ENCODE data around the gene TPTE.
"Not testable (repeated sequence)": the region's sequence is repeated elsewhere in the genome, so short reads cannot be mapped to it uniquely, and the experiment has no call there.

Gene TPTE

DNA sequence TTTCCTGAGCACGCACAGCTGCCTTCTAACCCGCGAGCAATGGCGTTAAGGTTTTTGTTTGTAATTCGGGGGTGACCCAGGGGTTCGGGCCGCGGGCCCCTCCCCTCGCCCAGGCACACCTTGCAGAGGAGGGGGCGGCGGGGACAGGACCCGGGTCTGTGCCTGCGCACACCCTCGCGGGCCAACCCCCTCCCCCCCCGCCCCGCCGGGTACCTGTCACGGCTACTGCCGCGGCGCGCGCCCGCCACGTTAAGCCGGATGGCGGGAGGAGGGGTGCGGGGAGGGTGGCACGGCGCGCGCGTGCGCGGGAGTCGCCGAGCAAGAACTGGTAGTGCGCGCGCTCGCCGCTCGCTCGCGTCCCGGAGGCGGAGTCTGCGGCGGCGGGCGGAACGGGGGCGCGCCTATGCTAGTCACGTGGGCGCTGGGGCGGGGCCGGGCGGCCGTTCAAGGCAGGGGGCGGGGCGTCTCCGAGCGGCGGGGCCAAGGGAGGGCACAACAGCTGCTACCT is at the start of gene TPTE:
Gene TPTE (plus strand): TSS at position 493 of the 508 bp plus-strand sequence. CDS start 17,141 bp downstream, outside the sequence.
- DNase-seq, result no peak

- not testable (repeated sequence) for DNase-seq
These were observed 49.4 kb upstream of the TPTE start for GRCh38 chr21:10471999-10472398.

GRCh38 chr21:10477794-10478193 is 43.6 kb upstream of the TPTE start:
- DNase-seq, result not testable (repeated sequence)

DNA sequence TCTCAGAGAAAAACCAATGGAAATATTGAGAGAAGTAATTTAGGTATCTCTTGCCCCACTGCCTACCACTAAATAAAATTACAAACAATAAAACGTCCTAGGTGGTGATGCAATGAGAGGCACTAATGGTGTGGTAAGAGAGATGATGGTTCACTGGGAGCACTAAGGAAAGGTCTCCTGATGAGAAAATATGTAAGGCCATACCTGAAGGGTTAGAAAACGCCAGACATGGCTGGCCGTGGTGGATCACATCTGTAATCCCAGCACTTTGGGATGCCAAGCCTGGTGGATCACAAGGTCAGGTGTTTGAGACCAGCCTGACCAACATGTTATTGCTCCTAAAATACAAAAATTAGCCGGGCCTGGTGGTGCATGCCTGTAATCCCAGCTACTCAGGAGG is 41.5 kb upstream of the TPTE start:
- not testable (repeated sequence) for DNase-seq

DNA sequence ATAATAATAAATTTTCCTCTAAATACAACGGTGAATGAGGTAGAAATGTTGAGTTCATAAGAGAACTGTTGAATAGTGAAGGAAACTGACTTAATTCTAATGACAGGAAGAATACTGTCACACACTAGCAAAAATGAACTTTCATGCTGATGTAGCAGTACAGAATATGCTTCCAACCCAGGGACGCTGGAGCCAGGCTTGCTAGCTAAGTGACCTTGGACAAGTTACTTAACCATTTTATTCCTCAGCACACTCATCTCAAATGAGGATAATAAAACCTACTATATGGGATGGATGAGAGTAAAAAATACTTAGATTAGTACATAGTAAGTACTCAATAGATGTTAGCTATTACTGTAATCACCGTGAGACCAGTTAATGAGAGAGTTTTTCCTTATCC is 36.5 kb upstream of the TPTE start:
- not testable (repeated sequence) for DNase-seq

DNA sequence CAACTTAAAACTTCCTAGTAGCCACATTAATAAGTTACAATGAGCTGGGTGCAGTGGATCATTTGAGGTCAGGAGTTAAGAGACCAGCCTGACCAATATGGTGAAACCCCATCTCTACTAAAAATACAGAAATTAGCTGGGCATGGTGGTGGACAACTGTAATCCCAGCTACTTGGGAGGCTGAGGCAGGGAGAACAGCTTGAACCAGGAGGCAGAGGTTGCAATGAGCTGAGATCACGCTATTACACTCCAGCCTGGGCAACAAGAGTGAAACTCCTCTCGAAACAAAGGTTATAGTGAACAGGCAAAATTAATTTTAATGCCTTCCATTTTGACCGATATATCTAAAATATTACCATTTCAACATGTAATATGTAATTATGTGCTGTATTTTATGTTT is 30.9 kb upstream of the TPTE start:
- DNase-seq, result not testable (repeated sequence)

DNA sequence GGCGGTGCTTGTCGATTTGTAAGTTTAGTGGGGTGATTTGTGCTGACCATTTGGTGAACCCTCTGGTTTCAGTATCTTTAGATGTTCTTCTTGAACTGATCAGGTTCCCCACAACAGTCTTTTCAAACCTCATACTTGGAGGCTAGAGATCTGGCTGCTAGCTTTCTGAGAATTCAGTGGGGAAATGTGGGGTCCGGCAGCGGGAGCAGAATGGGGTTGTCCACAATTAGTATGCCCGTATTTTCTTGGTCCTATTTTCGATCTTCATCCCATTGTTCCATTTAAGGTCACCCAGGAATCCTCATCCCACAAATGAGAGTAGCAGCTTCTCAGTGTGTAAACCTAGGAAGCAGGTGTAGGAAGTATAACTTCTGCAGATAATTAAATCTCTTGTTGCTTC is 10.3 kb upstream of the TPTE start:
- DNase-seq, result no peak

DNA sequence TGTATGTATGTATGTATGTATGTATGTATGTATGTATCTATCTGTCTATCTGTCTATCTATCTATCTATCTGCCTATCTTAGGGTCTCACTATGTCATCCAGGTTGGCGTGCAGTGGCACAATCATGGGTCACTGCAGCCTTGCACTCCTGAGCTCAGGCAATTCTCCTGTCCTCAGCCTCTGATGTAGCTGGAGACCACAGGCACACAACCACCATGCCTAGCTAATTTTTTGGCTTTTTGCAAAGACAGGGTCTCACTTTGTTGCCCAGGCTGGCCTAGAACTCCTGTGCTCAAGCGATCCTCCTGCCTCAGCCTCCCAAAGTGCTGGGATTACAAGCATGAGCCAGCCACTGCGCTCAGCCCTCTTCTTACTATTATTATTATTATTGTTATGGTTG is 4.5 kb upstream of the TPTE start:
- DNase-seq, result not testable (repeated sequence)

- not testable (repeated sequence) for DNase-seq
These were observed 3.5 kb upstream of the TPTE start for GRCh38 chr21:10517904-10518303.

DNA sequence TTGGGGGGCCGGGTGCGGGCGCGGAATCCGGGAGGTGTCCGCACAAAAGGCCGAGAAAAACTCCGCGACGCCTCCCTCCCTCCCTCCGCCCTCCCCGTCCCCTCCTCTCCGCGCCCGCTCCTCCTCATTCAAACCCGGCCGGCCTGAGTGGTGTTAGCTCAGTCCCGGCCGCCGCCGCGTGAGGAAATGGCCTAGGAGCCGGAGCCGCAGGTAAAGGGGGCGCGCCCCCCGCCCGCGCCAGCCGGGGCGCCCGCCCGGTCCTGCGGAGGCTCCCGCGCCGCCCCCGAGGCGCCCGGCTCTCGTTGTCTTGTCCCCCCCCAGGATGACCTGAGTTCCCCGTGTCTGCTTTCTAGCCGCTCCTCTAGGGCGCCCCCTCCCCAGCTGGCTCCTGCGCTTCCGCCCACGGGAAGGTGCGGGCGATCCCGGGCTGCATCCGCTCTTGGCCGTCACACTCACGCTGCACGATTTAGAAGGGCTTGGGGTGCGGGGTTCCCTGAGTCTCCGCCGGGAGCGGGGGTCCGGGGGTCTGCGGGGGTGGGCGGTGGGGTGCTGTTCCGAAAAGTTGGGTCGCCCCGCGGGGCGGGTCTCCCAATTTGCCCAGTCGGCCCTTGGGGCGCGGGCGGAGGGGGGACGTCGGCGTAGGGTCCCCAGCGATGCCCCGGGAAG is 585 bp downstream of the TPTE start:
- not testable (repeated sequence) for DNase-seq

- no peak for DNase-seq
These were observed 18.6 kb downstream of the TPTE start for GRCh38 chr21:10539956-10540355.

- not testable (repeated sequence) for DNase-seq
These were observed 23.0 kb downstream of the TPTE start for GRCh38 chr21:10544376-10544775.

DNA sequence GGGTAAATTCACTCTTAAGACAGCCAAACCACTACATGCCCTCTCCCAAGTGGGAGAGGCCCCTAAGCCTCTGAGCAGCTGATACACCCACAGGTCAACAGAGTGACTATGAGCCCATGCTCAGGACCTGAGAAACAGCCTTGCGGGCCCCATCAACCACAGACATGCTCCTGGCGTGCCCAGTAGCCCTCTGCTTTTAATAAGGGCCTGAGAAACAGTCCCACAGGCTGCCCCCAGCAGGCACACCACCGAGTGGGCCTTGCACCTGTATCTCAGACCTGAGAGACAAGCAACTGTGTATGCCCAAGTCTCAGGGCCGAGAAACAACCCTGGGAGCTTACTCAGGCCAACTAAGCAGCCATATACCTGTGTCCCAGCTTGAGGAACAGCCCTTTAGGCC is 26.5 kb downstream of the TPTE start:
- not testable (repeated sequence) for DNase-seq

- not testable (repeated sequence) for DNase-seq
These were observed 27.1 kb downstream of the TPTE start for GRCh38 chr21:10548331-10548954.

GRCh38 chr21:10570803-10571202 is 49.4 kb downstream of the TPTE start:
- DNase-seq, result not testable (repeated sequence)

DNA sequence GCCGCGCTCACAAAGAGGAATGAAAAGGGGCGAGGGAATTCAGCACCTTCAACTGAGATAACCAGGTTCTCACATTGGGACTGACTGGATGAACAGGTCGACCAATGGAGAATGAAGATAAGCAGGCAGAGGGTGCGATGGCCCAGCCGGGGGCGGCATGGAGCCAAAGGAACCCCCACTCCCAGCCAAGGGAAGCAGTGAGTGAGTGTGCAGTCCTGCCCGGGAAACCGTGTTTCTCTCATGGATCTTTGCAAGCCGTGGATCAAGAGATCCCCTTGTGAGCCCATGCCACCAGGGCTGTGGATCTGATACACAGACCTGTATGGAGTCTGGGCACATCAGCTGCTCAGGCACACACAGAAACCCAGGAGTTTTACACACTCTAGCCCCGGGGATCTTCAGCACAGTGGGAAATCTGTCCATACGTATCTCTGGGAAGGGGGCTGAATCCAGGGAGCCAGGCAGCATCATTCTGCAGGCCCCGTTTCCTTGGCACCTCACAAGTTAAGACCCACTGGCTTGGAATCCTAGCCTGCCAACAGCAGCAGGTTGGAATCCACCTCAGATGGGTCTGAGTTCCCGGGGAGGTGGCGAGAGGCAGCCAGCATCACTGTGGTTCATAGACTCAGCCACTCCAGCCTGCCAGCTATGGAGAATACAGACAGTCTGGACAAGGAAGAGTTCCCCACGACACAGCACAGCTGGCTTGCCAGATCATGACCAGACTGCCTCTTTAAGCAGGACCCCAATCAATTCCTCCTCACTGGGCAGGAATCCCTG is 53.3 kb downstream of the TPTE start:
- DNase-seq, result not testable (repeated sequence)

GRCh38 chr21:10575311-10575667 is 53.9 kb downstream of the TPTE start:
- no peak for DNase-seq

DNA sequence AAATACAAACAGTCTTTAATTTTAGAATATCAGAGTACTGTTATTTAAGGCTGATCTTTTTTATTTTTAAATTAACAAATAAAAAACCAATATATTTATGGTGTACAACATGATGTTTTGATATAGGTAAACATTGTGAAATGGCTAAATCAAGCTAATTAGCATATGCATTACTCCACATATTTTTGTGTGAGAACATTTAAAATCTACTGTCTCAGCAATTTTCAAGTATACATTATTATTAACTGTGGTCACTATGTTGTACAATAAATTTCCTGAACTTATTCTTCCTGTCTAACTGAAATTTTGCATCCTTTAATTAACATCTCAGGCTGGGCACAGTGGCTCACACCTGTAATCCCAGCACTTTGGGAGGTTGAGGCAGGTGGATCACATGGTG is 57.5 kb downstream of the TPTE start:
- DNase-seq, result not testable (repeated sequence)

DNA sequence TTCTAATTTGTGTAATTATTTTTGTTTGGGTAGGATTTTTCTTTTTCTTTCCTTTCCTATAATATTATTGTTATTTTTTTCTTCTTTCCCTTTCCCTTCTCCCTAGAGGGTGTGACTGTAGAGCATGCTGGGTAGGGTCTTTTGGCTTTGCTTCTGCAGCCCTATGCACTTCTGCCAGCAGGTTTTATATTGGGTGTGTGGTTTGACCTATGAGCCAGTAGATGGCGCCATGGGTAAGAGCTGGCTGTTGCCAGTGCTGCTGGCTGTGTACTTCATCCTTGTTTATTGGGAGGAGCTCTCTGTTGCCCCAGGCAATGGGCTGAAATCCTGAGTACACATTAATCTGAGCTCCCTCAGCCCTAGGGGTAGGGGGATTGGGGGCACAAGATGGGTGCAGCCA is 67.7 kb downstream of the TPTE start:
- not testable (repeated sequence) for DNase-seq

DNA sequence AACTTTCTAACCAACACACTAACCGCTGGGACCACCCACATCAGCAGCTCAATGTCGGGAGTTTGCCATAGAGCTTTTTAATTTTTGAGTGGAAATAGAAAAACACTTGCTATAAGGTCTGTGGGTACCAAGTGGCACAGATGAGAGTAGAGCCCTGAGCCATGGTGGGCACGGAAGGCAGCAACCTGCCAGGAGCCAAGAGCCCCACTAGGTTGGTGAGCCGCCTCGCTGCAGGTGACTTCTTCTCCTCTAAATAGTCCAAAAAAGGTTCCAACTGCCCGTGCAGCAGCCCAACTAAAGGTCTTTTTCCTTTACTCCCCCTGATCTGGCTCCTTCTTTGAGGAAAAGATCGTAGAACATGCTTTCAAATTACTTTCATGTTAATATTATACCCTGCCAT is 85.7 kb downstream of the TPTE start:
- DNase-seq, result not testable (repeated sequence)

DNA sequence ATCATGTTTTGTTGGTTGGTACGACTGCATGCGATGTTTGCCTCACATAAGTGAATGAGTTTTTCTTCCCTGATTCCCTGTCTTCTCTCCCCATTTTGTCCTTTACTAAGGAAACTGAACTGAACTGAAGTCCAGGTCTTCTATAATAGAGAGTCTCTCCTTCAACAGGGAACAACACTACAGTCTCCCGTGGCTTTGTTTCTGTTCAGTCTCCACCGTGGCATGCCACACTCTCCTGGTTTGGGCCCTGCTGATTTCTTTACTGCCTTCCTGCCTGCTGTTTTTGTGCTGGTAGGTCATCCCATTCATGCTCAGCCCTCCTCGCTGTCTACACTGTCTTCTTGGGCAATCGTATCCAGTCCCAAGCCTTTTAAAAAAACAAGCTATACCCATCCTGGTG is 92.9 kb downstream of the TPTE start:
- DNase-seq, result not testable (repeated sequence)

DNA sequence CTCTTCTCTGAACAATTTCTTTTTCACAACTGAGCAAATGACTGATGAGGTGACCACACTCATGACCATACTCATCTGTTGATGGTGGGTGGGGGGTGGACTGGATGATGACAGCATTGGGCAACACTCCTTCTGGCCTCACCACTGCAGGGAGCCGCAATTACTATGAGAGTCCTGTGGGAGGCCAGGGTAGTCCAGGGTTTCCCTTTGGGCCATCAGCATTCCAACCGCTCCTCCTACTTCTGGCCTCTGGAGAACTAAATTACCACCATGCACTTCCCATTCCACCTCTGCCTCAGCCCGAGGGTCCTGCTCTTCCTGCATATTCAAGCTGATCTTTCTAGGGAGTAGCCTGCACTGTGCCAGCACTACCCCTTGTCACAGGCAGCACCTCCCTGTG is 94.7 kb downstream of the TPTE start:
- DNase-seq, result not testable (repeated sequence)

DNA sequence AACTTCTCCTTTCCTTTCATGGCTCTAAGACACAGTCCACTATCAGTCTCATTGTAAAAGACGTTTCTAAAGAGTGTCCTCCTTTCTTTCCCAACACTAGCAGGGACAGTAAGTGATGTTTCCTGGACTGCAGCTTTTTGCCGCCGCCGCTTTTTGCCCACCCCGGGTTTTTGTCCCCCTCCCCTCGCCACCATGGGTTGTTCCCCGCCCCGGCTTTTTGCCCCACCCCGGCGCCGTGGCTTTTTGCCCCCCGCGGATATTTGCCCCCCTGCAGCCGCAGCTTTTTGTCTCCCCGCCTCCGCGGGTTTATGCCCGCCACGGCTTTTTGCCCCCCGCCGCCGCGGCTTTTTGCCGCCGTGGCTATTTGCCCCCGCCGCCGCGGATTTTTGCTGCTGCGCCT is 95.2 kb downstream of the TPTE start:
- no peak for DNase-seq
